WTC11 (cell line): Measurements from ENCODE around the gene GUCY1A2. TPM values are rescaled to one million over a fixed set of nuclear protein-coding genes. Genes with fewer than 3 reads are reported as not detected.

Source experiments
- ATAC-seq: fragments of 200-7000 bp; cut with Tn5 transposase; 2 replicates; pipeline ENCODE4 v1.10.0; 2021; ENCODE audit warnings: mild to moderate bottlenecking, moderate library complexity
- CTCF ChIA-PET: fragments of 300-600 bp; sonication (Branson Sonifier 250); formaldehyde crosslinking; loops from one replicate; lab custom pipeline; 2021; ENCODE audit warnings: antibody characterized with exemption; lab: Charles Lee
- POLR2A ChIA-PET: fragments of 350-600 bp; sonication (Branson Sonifier 250); formaldehyde crosslinking; loops from one replicate; lab custom pipeline; 2021; ENCODE audit warnings: antibody characterized with exemption; lab: Charles Lee
- DNase-seq: peaks from one replicate; pipeline ENCODE4 v3.0.0; 2021; ENCODE audit warnings: low spot score
- H3K27ac Mint-ChIP-seq: 2 replicates; pipeline ENCODE4 v1.8.0; 2021; ENCODE audit warnings: mixed read lengths
- H3K27me3 Mint-ChIP-seq: 2 replicates; pipeline ENCODE4 v1.8.0; 2021; ENCODE audit warnings: low read depth, mild to moderate bottlenecking, moderate library complexity, mixed read lengths
- H3K36me3 Mint-ChIP-seq: 2 replicates; pipeline ENCODE4 v1.8.0; 2021; ENCODE audit warnings: mixed read lengths
- H3K4me1 Mint-ChIP-seq: 2 replicates; pipeline ENCODE4 v1.8.0; 2022; ENCODE audit warnings: mixed read lengths
- H3K4me3 Mint-ChIP-seq: 2 replicates; pipeline ENCODE4 v1.8.0; 2021; ENCODE audit warnings: mild to moderate bottlenecking, moderate library complexity, mixed read lengths
- H3K9me3 Mint-ChIP-seq: 2 replicates; pipeline ENCODE4 v1.8.0; 2021; ENCODE audit warnings: mixed read lengths
- CBFB ChIP-seq: sonication (generic); formaldehyde crosslinking; IDR thresholded peaks from 2 replicates; pipeline ENCODE4 v1.8.1; 2022; ENCODE audit warnings: mild to moderate bottlenecking, low read depth, missing genetic modification reagents
- FOXP1 ChIP-seq: sonication (generic); formaldehyde crosslinking; IDR thresholded peaks from 2 replicates; pipeline ENCODE4 v1.8.0; 2022; ENCODE audit warnings: missing genetic modification reagents, mild to moderate bottlenecking, moderate library complexity, borderline replicate concordance
- FOXP4 ChIP-seq: sonication (generic); formaldehyde crosslinking; IDR thresholded peaks from 2 replicates; pipeline ENCODE4 v1.8.0; 2022; ENCODE audit warnings: mild to moderate bottlenecking, missing genetic modification reagents
- IRF1 ChIP-seq: sonication (generic); formaldehyde crosslinking; IDR thresholded peaks from 2 replicates; pipeline ENCODE4 v1.8.0; 2023; ENCODE audit warnings: missing genetic modification reagents
- MYBL2 ChIP-seq: sonication (generic); formaldehyde crosslinking; IDR thresholded peaks from 2 replicates; pipeline ENCODE4 v1.8.1; 2023; ENCODE audit warnings: mild to moderate bottlenecking, moderate library complexity, missing genetic modification reagents
- NFATC4 ChIP-seq: fragments of 250-450 bp; sonication (Bioruptor Pico); IDR thresholded peaks from 2 replicates; pipeline ENCODE4 v1.9.0; 2021; ENCODE audit warnings: mild to moderate bottlenecking
- OVOL2 ChIP-seq: fragments of 250-450 bp; sonication (Bioruptor Pico); IDR thresholded peaks from 2 replicates; pipeline ENCODE4 v1.9.0; 2021; ENCODE audit warnings: mild to moderate bottlenecking, borderline replicate concordance
- SMAD4 ChIP-seq: sonication (generic); formaldehyde crosslinking; IDR thresholded peaks from 2 replicates; pipeline ENCODE4 v1.8.0; 2022; ENCODE audit warnings: mild to moderate bottlenecking, missing genetic modification reagents
- SP1 ChIP-seq: sonication (generic); formaldehyde crosslinking; conservative IDR thresholded peaks from 2 replicates; pipeline ENCODE4 v1.8.1; 2022; ENCODE audit warnings: missing genetic modification reagents
- USF1 ChIP-seq: sonication (generic); formaldehyde crosslinking; IDR thresholded peaks from 2 replicates; pipeline ENCODE4 v1.8.0; 2022; ENCODE audit warnings: mild to moderate bottlenecking, missing genetic modification reagents
- USF2 ChIP-seq: sonication (generic); formaldehyde crosslinking; IDR thresholded peaks from 2 replicates; pipeline ENCODE4 v1.8.1; 2023; ENCODE audit warnings: mild to moderate bottlenecking, missing genetic modification reagents, moderate library complexity
- ZBTB21 ChIP-seq: sonication (generic); formaldehyde crosslinking; IDR thresholded peaks from 2 replicates; pipeline ENCODE4 v1.8.1; 2023; ENCODE audit warnings: mild to moderate bottlenecking, missing genetic modification reagents, borderline replicate concordance
- ZNF232 ChIP-seq: sonication (generic); formaldehyde crosslinking; IDR thresholded peaks from 2 replicates; pipeline ENCODE4 v1.8.0; 2022; ENCODE audit warnings: mild to moderate bottlenecking, missing genetic modification reagents
- ZNF396 ChIP-seq: fragments of 250-450 bp; sonication (Bioruptor Pico); IDR thresholded peaks from 2 replicates; pipeline ENCODE4 v1.8.0; 2021; ENCODE audit warnings: mild to moderate bottlenecking, moderate library complexity, borderline replicate concordance
- ZNF423 ChIP-seq: fragments of 250-450 bp; sonication (Bioruptor Pico); IDR thresholded peaks from 2 replicates; pipeline ENCODE4 v2.1.2; 2022; ENCODE audit warnings: mild to moderate bottlenecking, moderate library complexity
- total RNA-seq: library from RNA; stranded (reverse); gene quantifications from 3 replicates; pipeline ENCODE4 v1.2.3, GENCODE V29; 2021
- TF ChIP-seq, protein P1 (sequence below): sonication (generic); formaldehyde crosslinking; IDR thresholded peaks from 2 replicates; pipeline ENCODE4 v1.8.0; 2023; ENCODE audit warnings: mild to moderate bottlenecking, missing genetic modification reagents

The GUCY1A2 gene
- total RNA-seq, 1 experiment from 2014 or later: 0.90 TPM

GRCh38 chr11:106842134-106842533 lies 176.1 kb downstream of the GUCY1A2 start:
- H3K4me3 Mint-ChIP-seq: no peak overlapping the region
- ChIA-PET CTCF (no interaction called here), POLR2A (no interaction called here)
- peaks cover 7% of the 10 kb centered on the region for H3K4me1 Mint-ChIP-seq
- DNase-seq: no peak
- peaks cover 38% of the 10 kb centered on the region for H3K27me3 Mint-ChIP-seq
- peak; percentile 69 for ATAC-seq
- TF ChIP-seq NFATC4: no peak
- TF ChIP-seq IRF1: no peak
- peak; percentile 72 for TF ChIP-seq ZNF423 (CRISPR knock-in tag)
- no peak for TF ChIP-seq ZNF232 (CRISPR knock-in tag)
- TF ChIP-seq FOXP1: no peak
- no peak overlapping the region for H3K27ac Mint-ChIP-seq
- no peaks in the 10 kb centered on the region for H3K36me3 Mint-ChIP-seq
- H3K9me3 Mint-ChIP-seq: no peaks in the 10 kb centered on the region

DNA sequence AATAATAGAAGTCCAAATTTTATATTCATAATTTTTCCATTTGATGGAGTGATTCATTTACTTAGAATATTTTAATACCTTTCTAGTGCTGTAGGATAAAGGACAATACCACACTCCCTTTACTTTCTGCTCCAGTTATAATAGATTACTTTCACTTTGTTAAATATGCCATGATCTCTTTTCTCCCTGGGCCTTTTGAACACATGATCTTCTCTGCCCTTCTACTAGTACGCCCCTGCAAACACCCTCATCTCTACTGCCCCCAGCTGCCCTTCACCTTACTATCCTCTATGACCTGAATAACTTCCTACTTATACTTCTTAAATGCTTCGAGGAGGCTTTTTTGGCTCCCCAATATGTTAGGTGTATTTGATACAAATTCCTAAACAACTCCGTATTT lies 177.3 kb downstream of the GUCY1A2 start:
- no peak overlapping the region for H3K4me3 Mint-ChIP-seq
- POLR2A ChIA-PET: no interaction called here
- H3K27ac Mint-ChIP-seq: no peak overlapping the region
- DNase-seq (no peak), ATAC-seq (peak; percentile 58)
- TF ChIP-seq MYBL2 (CRISPR knock-in tag): no peak
- TF ChIP-seq USF2 (CRISPR knock-in tag): no peak
- TF ChIP-seq CBFB (CRISPR knock-in tag): no peak
- TF ChIP-seq SP1: no peak
- TF ChIP-seq USF1: no peak
- TF ChIP-seq OVOL2 (CRISPR knock-in tag): no peak
- TF ChIP-seq ZBTB21 (CRISPR knock-in tag): no peak
- no peak for TF ChIP-seq FOXP4 (CRISPR knock-in tag)
- TF ChIP-seq SMAD4: no peak
- H3K4me1 Mint-ChIP-seq: peaks cover 7% of the 10 kb centered on the region
- CTCF ChIA-PET: no interaction called here
- no peaks in the 10 kb centered on the region for H3K9me3 Mint-ChIP-seq
- no peaks in the 10 kb centered on the region for H3K36me3 Mint-ChIP-seq
- H3K27me3 Mint-ChIP-seq: peaks cover 38% of the 10 kb centered on the region

DNA sequence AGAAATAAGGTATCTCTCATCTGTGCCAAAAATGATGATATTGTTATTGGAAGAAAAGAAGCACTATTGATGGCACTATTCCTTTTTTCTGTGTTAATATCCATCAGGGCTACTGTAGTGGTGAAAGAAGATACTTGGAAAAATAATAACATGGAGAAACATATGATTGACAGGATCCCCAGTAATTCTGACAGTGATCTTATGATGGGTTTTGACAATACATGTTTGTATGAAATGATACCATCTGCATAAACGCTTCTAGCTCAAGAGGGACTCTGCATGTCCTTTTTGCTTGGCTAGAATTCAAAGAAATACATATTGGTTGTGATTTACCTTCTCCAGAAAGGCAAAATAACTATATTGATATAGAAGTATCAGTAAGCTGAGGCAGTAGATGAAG lies 178.1 kb downstream of the GUCY1A2 start:
- Mint-ChIP-seq H3K27me3 (peaks cover 36% of the 10 kb centered on the region), H3K9me3 (no peaks in the 10 kb centered on the region), H3K27ac (no peak overlapping the region), H3K36me3 (no peaks in the 10 kb centered on the region), H3K4me3 (no peak overlapping the region), H3K4me1 (peaks cover 7% of the 10 kb centered on the region)
- no peak for TF ChIP-seq ZNF396
- TF ChIP-seq, protein P1, sequence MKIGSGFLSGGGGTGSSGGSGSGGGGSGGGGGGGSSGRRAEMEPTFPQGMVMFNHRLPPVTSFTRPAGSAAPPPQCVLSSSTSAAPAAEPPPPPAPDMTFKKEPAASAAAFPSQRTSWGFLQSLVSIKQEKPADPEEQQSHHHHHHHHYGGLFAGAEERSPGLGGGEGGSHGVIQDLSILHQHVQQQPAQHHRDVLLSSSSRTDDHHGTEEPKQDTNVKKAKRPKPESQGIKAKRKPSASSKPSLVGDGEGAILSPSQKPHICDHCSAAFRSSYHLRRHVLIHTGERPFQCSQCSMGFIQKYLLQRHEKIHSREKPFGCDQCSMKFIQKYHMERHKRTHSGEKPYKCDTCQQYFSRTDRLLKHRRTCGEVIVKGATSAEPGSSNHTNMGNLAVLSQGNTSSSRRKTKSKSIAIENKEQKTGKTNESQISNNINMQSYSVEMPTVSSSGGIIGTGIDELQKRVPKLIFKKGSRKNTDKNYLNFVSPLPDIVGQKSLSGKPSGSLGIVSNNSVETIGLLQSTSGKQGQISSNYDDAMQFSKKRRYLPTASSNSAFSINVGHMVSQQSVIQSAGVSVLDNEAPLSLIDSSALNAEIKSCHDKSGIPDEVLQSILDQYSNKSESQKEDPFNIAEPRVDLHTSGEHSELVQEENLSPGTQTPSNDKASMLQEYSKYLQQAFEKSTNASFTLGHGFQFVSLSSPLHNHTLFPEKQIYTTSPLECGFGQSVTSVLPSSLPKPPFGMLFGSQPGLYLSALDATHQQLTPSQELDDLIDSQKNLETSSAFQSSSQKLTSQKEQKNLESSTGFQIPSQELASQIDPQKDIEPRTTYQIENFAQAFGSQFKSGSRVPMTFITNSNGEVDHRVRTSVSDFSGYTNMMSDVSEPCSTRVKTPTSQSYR (CRISPR knock-in tag): no peak
- ATAC-seq (no peak), DNase-seq (no peak)
- POLR2A ChIA-PET: no interaction called here
- CTCF ChIA-PET: no interaction called here
